Activated T-cell treated with anti-CD3 and anti-CD28 coated beads, Interleukin-2, amount 50 U/mL, for 1 hour (primary cell): ENCODE data around the gene FGF18.
"Not testable (repeated sequence)": the region's sequence is repeated elsewhere in the genome, so short reads cannot be mapped to it uniquely, and the experiment has no call there.

Experiments used
- DNase-seq: peaks from one replicate; pipeline ENCODE4 v3.0.0-alpha.2; 2020

The FGF18 gene

GRCh38 chr5:171476701-171477100, 57.3 kb downstream of the FGF18 start:
- no peak for DNase-seq

GRCh38 chr5:171477101-171477500, 57.7 kb downstream of the FGF18 start:
- no peak for DNase-seq

- no peak for DNase-seq
These were observed 58.2 kb downstream of the FGF18 start for GRCh38 chr5:171477666-171478065.

- no peak for DNase-seq
These were observed 59.7 kb downstream of the FGF18 start for GRCh38 chr5:171478946-171479775.

- DNase-seq = no peak
These were observed 60.3 kb downstream of the FGF18 start for GRCh38 chr5:171479776-171480125.

GRCh38 chr5:171480239-171480638, 60.8 kb downstream of the FGF18 start:
- no peak for DNase-seq

GRCh38 chr5:171481571-171482433, 62.4 kb downstream of the FGF18 start:
- no peak for DNase-seq

GRCh38 chr5:171482434-171482730, 62.9 kb downstream of the FGF18 start:
- no peak for DNase-seq

GRCh38 chr5:171483551-171484135, 64.2 kb downstream of the FGF18 start:
- DNase-seq = no peak

- peak; percentile 53 for DNase-seq
These were observed 65.0 kb downstream of the FGF18 start for GRCh38 chr5:171484460-171484899.

- DNase-seq = no peak
These were observed 66.2 kb downstream of the FGF18 start for GRCh38 chr5:171485668-171486067.

GRCh38 chr5:171486613-171487012, 67.2 kb downstream of the FGF18 start:
- no peak for DNase-seq

GRCh38 chr5:171488876-171489275, 69.4 kb downstream of the FGF18 start:
- DNase-seq = no peak

GRCh38 chr5:171492781-171493180, 73.3 kb downstream of the FGF18 start:
- DNase-seq = no peak

- DNase-seq = no peak
These were observed 74.4 kb downstream of the FGF18 start for GRCh38 chr5:171493646-171494393.

- no peak for DNase-seq
These were observed 75.1 kb downstream of the FGF18 start for GRCh38 chr5:171494452-171495121.

GRCh38 chr5:171495122-171495700, 75.8 kb downstream of the FGF18 start:
- no peak for DNase-seq

GRCh38 chr5:171496456-171496855, 77.0 kb downstream of the FGF18 start:
- DNase-seq = no peak

GRCh38 chr5:171497494-171497893, 78.0 kb downstream of the FGF18 start:
- not testable (repeated sequence) for DNase-seq

- no peak for DNase-seq
These were observed 78.7 kb downstream of the FGF18 start for GRCh38 chr5:171498166-171498565.

GRCh38 chr5:171499611-171500010, 80.2 kb downstream of the FGF18 start:
- DNase-seq = no peak

- no peak for DNase-seq
These were observed 86.1 kb downstream of the FGF18 start for GRCh38 chr5:171505473-171506043.
